NB4 (cell line): ENCODE results near the gene NRXN3.

ENCODE experiments used
- DNase-seq: peaks from one replicate; pipeline ENCODE4 v3.0.0; 2010; ENCODE audit warnings: low read depth
- H3K4me3 ChIP-seq: one replicate; pipeline ENCODE4 v1.5.1; 2011; ENCODE audit warnings: mild to moderate bottlenecking, low read depth, low read length, moderate library complexity
- CTCF ChIP-seq: IDR thresholded peaks from one replicate; pipeline ENCODE4 v1.5.1; 2012; ENCODE audit warnings: low read depth, low read length
- MAX ChIP-seq: IDR thresholded peaks from 2 replicates; pipeline ENCODE4 v1.6.1; 2011; ENCODE audit warnings: low read depth, low read length
- MYC ChIP-seq: IDR thresholded peaks from 2 replicates; pipeline ENCODE4 v1.6.1; 2011; ENCODE audit warnings: low read depth, low read length
- POLR2A ChIP-seq: IDR thresholded peaks from 2 replicates; pipeline ENCODE4 v1.6.1; 2011; ENCODE audit warnings: mild to moderate bottlenecking; ENCODE audit not compliant: insufficient read length; ENCODE audit errors: extremely low read depth

Gene NRXN3

GRCh38 chr14:79137836-79138235 lies 967.7 kb downstream of the NRXN3 start:
- no peak overlapping the region for H3K4me3 ChIP-seq
- DNase-seq, result no peak
- TF ChIP-seq MAX (no peak), CTCF (no peak), MYC (no peak), POLR2A (no peak)

GRCh38 chr14:79144896-79145295 lies 974.7 kb downstream of the NRXN3 start:
- no peak overlapping the region for H3K4me3 ChIP-seq
- no peak for TF ChIP-seq POLR2A
- no peak for TF ChIP-seq MAX
- TF ChIP-seq MYC, result no peak
- no peak for TF ChIP-seq CTCF
- DNase-seq, result no peak

GRCh38 chr14:79150226-79150625 lies 980.1 kb downstream of the NRXN3 start:
- TF ChIP-seq POLR2A (no peak), MYC (no peak), MAX (no peak), CTCF (no peak)
- DNase-seq, result no peak
- no peak overlapping the region for H3K4me3 ChIP-seq

GRCh38 chr14:79157369-79157768 lies 987.2 kb downstream of the NRXN3 start:
- DNase-seq, result no peak
- TF ChIP-seq MYC (no peak), POLR2A (no peak), CTCF (no peak), MAX (no peak)
- H3K4me3 ChIP-seq, result no peak overlapping the region

- peak; percentile 35 for DNase-seq
- no peak overlapping the region for H3K4me3 ChIP-seq
- peak; percentile 41; the same call in 1 of the 2 replicates for TF ChIP-seq MAX
- no peak for TF ChIP-seq POLR2A
These were observed 991.4 kb downstream of the NRXN3 start for GRCh38 chr14:79161571-79161970.

GRCh38 chr14:79162833-79163232 lies 992.7 kb downstream of the NRXN3 start:
- TF ChIP-seq POLR2A (no peak), CTCF (no peak), MYC (no peak), MAX (no peak)
- H3K4me3 ChIP-seq, result no peak overlapping the region
- DNase-seq, result no peak
